HEK293T (cell line): Measurements from ENCODE around the gene ZNF557.

Source experiments
- CTCF ChIA-PET: fragments of 350-600 bp; formaldehyde crosslinking; extraction: SDS; loops from one replicate; lab custom pipeline; 2021; ENCODE audit warnings: antibody characterized with exemption, inconsistent platforms; lab: Yijun Ruan, JAX
- POLR2A ChIA-PET: fragments of 350-600 bp; formaldehyde crosslinking; extraction: SDS; loops from one replicate; lab custom pipeline; 2020; ENCODE audit warnings: antibody characterized with exemption, inconsistent platforms; lab: Yijun Ruan, JAX
- DNase-seq: peaks from one replicate; pipeline ENCODE4 v3.0.0; 2012; ENCODE audit warnings: mixed read lengths; ENCODE audit errors: extremely low spot score
- ARNT ChIP-seq: fragments of 450-650 bp; IDR thresholded peaks from 2 replicates; pipeline ENCODE4 v1.6.1; 2017; ENCODE audit warnings: mild to moderate bottlenecking
- BHLHE40 ChIP-seq: fragments of 450-650 bp; IDR thresholded peaks from 2 replicates; pipeline ENCODE4 v1.6.1; 2016; ENCODE audit warnings: mild to moderate bottlenecking, moderate library complexity, borderline replicate concordance
- CTBP1 ChIP-seq: fragments of 450-650 bp; IDR thresholded peaks from 2 replicates; pipeline ENCODE4 v1.6.1; 2016; ENCODE audit warnings: borderline replicate concordance
- ELF4 ChIP-seq: fragments of 450-650 bp; IDR thresholded peaks from 2 replicates; pipeline ENCODE4 v1.6.1; 2017; ENCODE audit warnings: antibody characterized with exemption
- FOXA1 ChIP-seq: fragments of 450-650 bp; IDR thresholded peaks from 2 replicates; pipeline ENCODE4 v1.6.1; 2016; ENCODE audit warnings: mild to moderate bottlenecking
- FOXK2 ChIP-seq: fragments of 450-650 bp; IDR thresholded peaks from 2 replicates; pipeline ENCODE4 v1.6.1; 2016; ENCODE audit warnings: mild to moderate bottlenecking
- FOXM1 ChIP-seq: fragments of 450-650 bp; IDR thresholded peaks from 2 replicates; pipeline ENCODE4 v1.6.1; 2017; ENCODE audit warnings: mild to moderate bottlenecking, borderline replicate concordance
- HDGF ChIP-seq: fragments of 450-650 bp; IDR thresholded peaks from 2 replicates; pipeline ENCODE4 v1.6.1; 2017; ENCODE audit warnings: antibody characterized with exemption, borderline replicate concordance
- L3MBTL2 ChIP-seq: fragments of 450-650 bp; conservative IDR thresholded peaks from 2 replicates; pipeline ENCODE4 v1.6.1; 2016; ENCODE audit warnings: mild to moderate bottlenecking
- LEF1 ChIP-seq: fragments of 450-650 bp; IDR thresholded peaks from 2 replicates; pipeline ENCODE4 v1.6.1; 2017; ENCODE audit warnings: mild to moderate bottlenecking, borderline replicate concordance
- NFRKB ChIP-seq: fragments of 450-650 bp; IDR thresholded peaks from 2 replicates; pipeline ENCODE4 v1.6.1; 2016; ENCODE audit warnings: mild to moderate bottlenecking, moderate library complexity
- PKNOX1 ChIP-seq: fragments of 450-650 bp; IDR thresholded peaks from 2 replicates; pipeline ENCODE4 v1.6.1; 2016
- SP1 ChIP-seq: fragments of 450-650 bp; IDR thresholded peaks from 2 replicates; pipeline ENCODE4 v1.6.1; 2017
- SUZ12 ChIP-seq: fragments of 450-650 bp; IDR thresholded peaks from 2 replicates; pipeline ENCODE4 v1.6.1; 2016; ENCODE audit warnings: mild to moderate bottlenecking
- TARDBP ChIP-seq: fragments of 450-650 bp; IDR thresholded peaks from 2 replicates; pipeline ENCODE4 v1.6.1; 2016
- ZNF384 ChIP-seq: fragments of 450-650 bp; IDR thresholded peaks from 2 replicates; pipeline ENCODE4 v1.6.1; 2016

The ZNF557 gene

GRCh38 chr19:7106711-7107657, 37.5 kb downstream of the ZNF557 start:
- POLR2A ChIA-PET: no interaction called here
- no peak for DNase-seq
- CTCF ChIA-PET: no interaction called here
- TF ChIP-seq PKNOX1 (peak; percentile 23; the same call in 1 of the 2 replicates), SUZ12 (no peak), CTBP1 (peak; percentile 48)

GRCh38 chr19:7109678-7110289, 40.3 kb downstream of the ZNF557 start:
- TF ChIP-seq FOXM1 (no peak), HDGF (no peak), CTBP1 (no peak), SP1 (no peak), LEF1 (no peak), BHLHE40 (no peak), L3MBTL2 (no peak), FOXA1 (no peak), PKNOX1 (no peak), TARDBP (no peak), SUZ12 (no peak), FOXK2 (no peak), NFRKB (no peak), ARNT (no peak), ELF4 (no peak), ZNF384 (no peak)
- DNase-seq: no peak
- ChIA-PET POLR2A (interaction anchor here (1.3 kb wide), 1 partner anchor 10 kb away, joined by 4 read pairs; no protein-coding TSS in a partner anchor), CTCF (no interaction called here)

- ChIA-PET CTCF (no interaction called here), POLR2A (no interaction called here)
- TF ChIP-seq FOXA1 (no peak), NFRKB (no peak), ARNT (no peak), FOXM1 (no peak), L3MBTL2 (no peak), BHLHE40 (no peak), SP1 (no peak), FOXK2 (no peak), CTBP1 (no peak), HDGF (no peak), ZNF384 (no peak), PKNOX1 (no peak), LEF1 (no peak), TARDBP (no peak), SUZ12 (no peak), ELF4 (no peak)
- DNase-seq: no peak
These were observed 43.2 kb downstream of the ZNF557 start for GRCh38 chr19:7112675-7113074.

- no peak for TF ChIP-seq HDGF
- no peak for TF ChIP-seq NFRKB
- TF ChIP-seq CTBP1: no peak
- TF ChIP-seq FOXM1: no peak
- no peak for TF ChIP-seq TARDBP
- TF ChIP-seq BHLHE40: no peak
- no peak for TF ChIP-seq L3MBTL2
- no peak for TF ChIP-seq ZNF384
- no peak for TF ChIP-seq FOXA1
- TF ChIP-seq FOXK2: no peak
- no peak for DNase-seq
- CTCF ChIA-PET: interaction anchor here (0.9 kb wide), 1 partner anchor 11 kb away, joined by 3 read pairs; no protein-coding TSS in a partner anchor
- POLR2A ChIA-PET: no interaction called here
These were observed 43.7 kb downstream of the ZNF557 start for GRCh38 chr19:7113233-7113632.

GRCh38 chr19:7115721-7116120, 46.2 kb downstream of the ZNF557 start:
- no peak for TF ChIP-seq FOXM1
- no peak for TF ChIP-seq BHLHE40
- no peak for TF ChIP-seq CTBP1
- no peak for TF ChIP-seq LEF1
- no peak for TF ChIP-seq ZNF384
- no peak for TF ChIP-seq FOXA1
- TF ChIP-seq FOXK2: no peak
- no peak for TF ChIP-seq SUZ12
- no peak for TF ChIP-seq HDGF
- TF ChIP-seq ARNT: no peak
- no peak for TF ChIP-seq ELF4
- no peak for TF ChIP-seq TARDBP
- TF ChIP-seq NFRKB: no peak
- no peak for TF ChIP-seq SP1
- no peak for TF ChIP-seq PKNOX1
- no peak for TF ChIP-seq L3MBTL2
- POLR2A ChIA-PET: no interaction called here
- no peak for DNase-seq
- CTCF ChIA-PET: no interaction called here
